ENCODE data around the gene CTXN1. TPM values are rescaled to one million over a fixed set of nuclear protein-coding genes. Genes with fewer than 3 reads are reported as not detected.
A peak's percentile ranks its signal among the peaks of the same experiment; 100 is the strongest.

Gene CTXN1
- total RNA-seq, 6 experiments from 2014 or later: 5.0 to 14.0 (median 5.4) TPM

GRCh38 chr19:7905268-7905667 is 20.7 kb downstream of the CTXN1 start:
- Mint-ChIP-seq H3K27ac (peak overlapping the region; percentile 91), H3K4me1 (ENCODE audit: low read depth) (peaks cover 21% of the 10 kb centered on the region), H3K27me3 (ENCODE audit: insufficient read depth) (peaks cover 5% of the 10 kb centered on the region), H3K36me3 (ENCODE audit: low read depth) (peaks cover 7% of the 10 kb centered on the region), H3K4me3 (peak overlapping the region; percentile 91), H3K9me3 (no peaks in the 10 kb centered on the region)
- TF ChIP-seq CTCF (IDR thresholded peaks at IDR 0.05): no peak
- DNase-seq: no peak

GRCh38 chr19:7904074-7905020 is 21.6 kb downstream of the CTXN1 start:
- Mint-ChIP-seq H3K9me3 (no peaks in the 10 kb centered on the region), H3K4me3 (peak overlapping the region; percentile 93), H3K4me1 (ENCODE audit: low read depth) (peaks cover 21% of the 10 kb centered on the region), H3K27me3 (ENCODE audit: insufficient read depth) (peaks cover 5% of the 10 kb centered on the region), H3K36me3 (ENCODE audit: low read depth) (peaks cover 7% of the 10 kb centered on the region), H3K27ac (peak overlapping the region; percentile 91)
- DNase-seq: no peak
- TF ChIP-seq CTCF (IDR thresholded peaks at IDR 0.05): no peak

- H3K4me3 Mint-ChIP-seq: peak within 1 kb of the TSS; percentile 93
- H3K4me1 Mint-ChIP-seq (ENCODE audit: low read depth): peaks cover 21% of the 10 kb centered on the region
- H3K36me3 Mint-ChIP-seq (ENCODE audit: low read depth): peaks cover 7% of the 10 kb centered on the region
- peak; percentile 77 for TF ChIP-seq CTCF (IDR thresholded peaks at IDR 0.05)
- H3K9me3 Mint-ChIP-seq: no peaks in the 10 kb centered on the region
- peak within 1 kb of the TSS; percentile 91 for H3K27ac Mint-ChIP-seq
- DNase-seq: peak; percentile 99
- H3K27me3 Mint-ChIP-seq (ENCODE audit: insufficient read depth): peaks cover 5% of the 10 kb centered on the region
These were observed 22.5 kb downstream of the CTXN1 start, which contains the start of gene MAP2K7 for GRCh38 chr19:7903244-7904073. Gene MAP2K7, plus strand, starts transcription at chr19:7903877. Its CDS starts 68 bp downstream, at chr19:7903945.

- peak overlapping the region; percentile 91 for H3K27ac Mint-ChIP-seq
- peaks cover 21% of the 10 kb centered on the region for H3K4me1 Mint-ChIP-seq (ENCODE audit: low read depth)
- H3K27me3 Mint-ChIP-seq (ENCODE audit: insufficient read depth): peaks cover 5% of the 10 kb centered on the region
- H3K36me3 Mint-ChIP-seq (ENCODE audit: low read depth): peaks cover 7% of the 10 kb centered on the region
- no peak for DNase-seq
- H3K9me3 Mint-ChIP-seq: no peaks in the 10 kb centered on the region
- H3K4me3 Mint-ChIP-seq: peak overlapping the region; percentile 93
- TF ChIP-seq CTCF (IDR thresholded peaks at IDR 0.05): no peak
These were observed 23.1 kb downstream of the CTXN1 start for GRCh38 chr19:7902796-7903243.

- DNase-seq: no peak
- H3K9me3 Mint-ChIP-seq: no peaks in the 10 kb centered on the region
- H3K4me3 Mint-ChIP-seq: no peak overlapping the region
- peaks cover 7% of the 10 kb centered on the region for H3K36me3 Mint-ChIP-seq (ENCODE audit: low read depth)
- H3K4me1 Mint-ChIP-seq (ENCODE audit: low read depth): peaks cover 21% of the 10 kb centered on the region
- H3K27me3 Mint-ChIP-seq (ENCODE audit: insufficient read depth): peaks cover 5% of the 10 kb centered on the region
- TF ChIP-seq CTCF (IDR thresholded peaks at IDR 0.05): no peak
- no peak overlapping the region for H3K27ac Mint-ChIP-seq
These were observed 24.6 kb downstream of the CTXN1 start for GRCh38 chr19:7901337-7901736.
